GM23338 (cell line): Measurements from ENCODE around the gene LARGE1. TPM values are rescaled to one million over a fixed set of nuclear protein-coding genes. Genes with fewer than 3 reads are reported as not detected.

Experiments
- ATAC-seq: fragments of 200-7000 bp; cut with Tn5 transposase; 3 replicates; pipeline ENCODE4 v1.9.1; 2020
- DNase-seq: peaks from one replicate; pipeline ENCODE4 v3.0.0-alpha.2; 2015; ENCODE audit warnings: low spot score
- H2AFZ ChIP-seq: fragments of 200-600 bp; sonication (generic); 2 replicates; pipeline ENCODE4 v1.8.0; 2016; ENCODE audit warnings: antibody characterized with exemption, mild to moderate bottlenecking, moderate library complexity
- H3F3A ChIP-seq: fragments of 200-600 bp; sonication (generic); replicated peaks from 2 replicates; pipeline ENCODE4 v1.8.0; 2017; ENCODE audit warnings: antibody characterized with exemption, mixed run types, low read depth
- H3K27ac ChIP-seq: fragments of 200-600 bp; sonication (generic); 2 replicates; pipeline ENCODE4 v1.6.1; 2016; ENCODE audit warnings: low read depth
- H3K27me3 ChIP-seq: fragments of 200-600 bp; sonication (generic); 2 replicates; pipeline ENCODE4 v1.8.0; 2016; ENCODE audit warnings: mild to moderate bottlenecking, mixed run types, moderate library complexity; ENCODE audit not compliant: insufficient read depth
- H3K36me3 ChIP-seq: fragments of 200-600 bp; sonication (generic); 2 replicates; pipeline ENCODE4 v1.8.0; 2016; ENCODE audit warnings: mild to moderate bottlenecking; ENCODE audit not compliant: insufficient read depth
- H3K4me1 ChIP-seq: fragments of 200-600 bp; sonication (generic); 2 replicates; pipeline ENCODE4 v1.8.0; 2016; ENCODE audit warnings: mild to moderate bottlenecking, moderate library complexity; ENCODE audit not compliant: insufficient read depth
- H3K4me2 ChIP-seq: fragments of 200-600 bp; sonication (generic); 2 replicates; pipeline ENCODE4 v1.7.1; 2017; ENCODE audit warnings: mixed run types
- H3K4me3 ChIP-seq: fragments of 200-600 bp; sonication (generic); 2 replicates; pipeline ENCODE4 v1.6.1; 2016; ENCODE audit warnings: mixed run types
- H3K79me2 ChIP-seq: fragments of 200-600 bp; sonication (generic); replicated peaks from 2 replicates; pipeline ENCODE4 v1.8.0; 2017; ENCODE audit warnings: mild to moderate bottlenecking; ENCODE audit not compliant: insufficient read depth
- H3K9me2 ChIP-seq: fragments of 200-600 bp; sonication (generic); 2 replicates; pipeline ENCODE4 v1.8.0; 2017; ENCODE audit not compliant: insufficient read depth
- H4K20me1 ChIP-seq: fragments of 200-600 bp; sonication (generic); replicated peaks from 2 replicates; pipeline ENCODE4 v1.8.0; 2017; ENCODE audit warnings: mild to moderate bottlenecking; ENCODE audit not compliant: insufficient read depth
- H3K27ac Mint-ChIP-seq: 2 replicates; pipeline ENCODE4 v1.8.0; 2020; ENCODE audit warnings: inconsistent platforms, mild to moderate bottlenecking, moderate library complexity, mixed read lengths
- H3K27me3 Mint-ChIP-seq: 3 replicates; pipeline ENCODE4 v1.8.0; 2022; ENCODE audit warnings: low read depth, mild to moderate bottlenecking, moderate library complexity, mixed read lengths, inconsistent platforms; ENCODE audit not compliant: insufficient read depth, poor library complexity
- H3K36me3 Mint-ChIP-seq: 3 replicates; pipeline ENCODE4 v1.8.0; 2021; ENCODE audit warnings: low read depth, mild to moderate bottlenecking, inconsistent platforms, moderate library complexity, mixed read lengths
- H3K4me1 Mint-ChIP-seq: 3 replicates; pipeline ENCODE4 v1.8.0; 2020; ENCODE audit warnings: mild to moderate bottlenecking, inconsistent platforms, mixed read lengths
- H3K4me3 Mint-ChIP-seq: 3 replicates; pipeline ENCODE4 v1.8.0; 2021; ENCODE audit warnings: moderate library complexity, mild to moderate bottlenecking, inconsistent platforms, mixed read lengths
- H3K9me3 Mint-ChIP-seq: 3 replicates; pipeline ENCODE4 v1.8.0; 2020; ENCODE audit warnings: moderate library complexity, mild to moderate bottlenecking, inconsistent platforms, mixed read lengths
- CREB1 ChIP-seq: fragments of 250-450 bp; sonication (Bioruptor Pico); IDR thresholded peaks from 2 replicates; pipeline ENCODE4 v1.5.0; 2020; ENCODE audit warnings: low read depth, mild to moderate bottlenecking, moderate library complexity
- EZH2 ChIP-seq: fragments of 200-600 bp; sonication (generic); IDR thresholded peaks from one replicate; pipeline ENCODE4 v1.8.0; 2017; ENCODE audit warnings: antibody characterized with exemption, mild to moderate bottlenecking, low read depth; ENCODE audit not compliant: unreplicated experiment
- EZH2phosphoT487 ChIP-seq: fragments of 200-600 bp; sonication (generic); IDR thresholded peaks from one replicate; pipeline ENCODE4 v1.8.1; 2018; ENCODE audit warnings: antibody characterized with exemption; ENCODE audit not compliant: unreplicated experiment
- JUNB ChIP-seq: IDR thresholded peaks from one replicate; pipeline ENCODE4 v1.6.1; 2016; ENCODE audit warnings: antibody characterized with exemption; ENCODE audit not compliant: unreplicated experiment
- NANOG ChIP-seq: IDR thresholded peaks from 2 replicates; pipeline ENCODE4 v1.6.1; 2016; ENCODE audit warnings: antibody characterized with exemption, borderline replicate concordance
- POLR2AphosphoS5 ChIP-seq: IDR thresholded peaks from 2 replicates; pipeline ENCODE4 v1.6.1; 2016; ENCODE audit warnings: antibody characterized with exemption, low read depth
- STAT1 ChIP-seq: IDR thresholded peaks from one replicate; pipeline ENCODE4 v1.6.1; 2016; ENCODE audit warnings: antibody characterized with exemption; ENCODE audit not compliant: unreplicated experiment
- ZNF114 ChIP-seq: fragments of 250-450 bp; sonication (Bioruptor Pico); IDR thresholded peaks from 2 replicates; pipeline ENCODE4 v1.5.0; 2020; ENCODE audit warnings: mild to moderate bottlenecking, moderate library complexity
- ZNF331 ChIP-seq: fragments of 250-450 bp; sonication (Bioruptor Pico); IDR thresholded peaks from 2 replicates; pipeline ENCODE4 v1.5.0; 2020; ENCODE audit warnings: low read depth, mild to moderate bottlenecking, moderate library complexity
- polyA plus RNA-seq: library from polyadenylated mRNA; unstranded; fragments of >200 nt; fragmentation: Nextera tagmentation; extraction: Ambion mirVana; gene quantifications from 2 replicates; pipeline ENCODE4 v1.2.1, GENCODE V29; 2016
- total RNA-seq: library from RNA; depleted of rRNA; stranded (reverse); fragments of >200 nt; shearing (Covaris generic); gene quantifications from 2 replicates; pipeline ENCODE4 v1.2.3, GENCODE V29; 2014
- TF ChIP-seq, protein P1 (sequence below): IDR thresholded peaks from one replicate; pipeline ENCODE4 v1.6.1; 2018; ENCODE audit warnings: antibody characterized with exemption; ENCODE audit not compliant: unreplicated experiment
- TF ChIP-seq, protein P2 (sequence below): fragments of 250-450 bp; sonication (Bioruptor Pico); IDR thresholded peaks from 2 replicates; pipeline ENCODE4 v1.5.0; 2020; ENCODE audit warnings: mild to moderate bottlenecking, moderate library complexity
- TF ChIP-seq, protein P3 (sequence below), 2 experiments: fragments of 200-600 bp in 1 of 2; sonication (generic) in 1 of 2; conservative IDR thresholded peaks; 2 replicates each; pipeline versions ENCODE4 v1.5.1 to v1.6.1; 2016 to 2017; ENCODE audit warnings: antibody characterized with exemption in 2 of 2, low read depth in 2 of 2, mild to moderate bottlenecking in 2 of 2, moderate library complexity in 1 of 2
- TF ChIP-seq, protein P4 (sequence below): IDR thresholded peaks from 2 replicates; pipeline ENCODE4 v1.6.1; 2016; ENCODE audit warnings: antibody characterized with exemption

LARGE1 gene
- total and polyA plus RNA-seq, 2 experiments from 2014 or later = 12.8 to 75.6 TPM

DNA sequence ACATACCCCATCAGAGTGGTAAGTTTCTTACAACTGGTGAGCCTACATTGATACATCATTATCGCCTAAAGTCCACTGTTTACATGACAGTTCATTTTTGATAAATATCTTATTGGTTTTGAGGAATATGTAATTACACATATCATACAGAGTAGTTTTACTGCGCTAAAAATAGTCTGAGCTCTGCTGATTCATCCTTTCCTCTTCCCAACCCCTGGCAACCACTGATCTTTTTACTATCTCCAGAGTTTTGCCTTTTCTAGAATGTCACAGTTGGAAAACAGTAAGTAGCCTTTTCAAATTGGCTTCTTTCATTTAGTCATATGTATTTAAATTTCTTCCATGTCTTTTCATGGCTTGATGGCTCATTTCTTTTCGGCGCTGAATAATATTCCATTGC, 112.8 kb downstream of the LARGE1 start:
- peaks cover 61% of the 10 kb centered on the region for H4K20me1 ChIP-seq
- peaks cover 62% of the 10 kb centered on the region for H3K79me2 ChIP-seq
- no peaks in the 10 kb centered on the region for H3K36me3 ChIP-seq
- peaks cover 48% of the 10 kb centered on the region for H3K4me1 ChIP-seq
- DNase-seq (no peak), ATAC-seq (no peak)
- no peak overlapping the region for H3K4me2 ChIP-seq
- Mint-ChIP-seq H3K9me3 (no peaks in the 10 kb centered on the region), H3K27ac (no peak overlapping the region), H3K27me3 (peaks cover 3% of the 10 kb centered on the region), H3K4me1 (peaks cover 64% of the 10 kb centered on the region), H3K4me3 (no peak overlapping the region), H3K36me3 (peaks cover 4% of the 10 kb centered on the region; the same call in 2 of the 3 replicates)
- no peak overlapping the region for H2AFZ ChIP-seq
- H3K4me3 ChIP-seq = no peak overlapping the region
- TF ChIP-seq, protein P1, sequence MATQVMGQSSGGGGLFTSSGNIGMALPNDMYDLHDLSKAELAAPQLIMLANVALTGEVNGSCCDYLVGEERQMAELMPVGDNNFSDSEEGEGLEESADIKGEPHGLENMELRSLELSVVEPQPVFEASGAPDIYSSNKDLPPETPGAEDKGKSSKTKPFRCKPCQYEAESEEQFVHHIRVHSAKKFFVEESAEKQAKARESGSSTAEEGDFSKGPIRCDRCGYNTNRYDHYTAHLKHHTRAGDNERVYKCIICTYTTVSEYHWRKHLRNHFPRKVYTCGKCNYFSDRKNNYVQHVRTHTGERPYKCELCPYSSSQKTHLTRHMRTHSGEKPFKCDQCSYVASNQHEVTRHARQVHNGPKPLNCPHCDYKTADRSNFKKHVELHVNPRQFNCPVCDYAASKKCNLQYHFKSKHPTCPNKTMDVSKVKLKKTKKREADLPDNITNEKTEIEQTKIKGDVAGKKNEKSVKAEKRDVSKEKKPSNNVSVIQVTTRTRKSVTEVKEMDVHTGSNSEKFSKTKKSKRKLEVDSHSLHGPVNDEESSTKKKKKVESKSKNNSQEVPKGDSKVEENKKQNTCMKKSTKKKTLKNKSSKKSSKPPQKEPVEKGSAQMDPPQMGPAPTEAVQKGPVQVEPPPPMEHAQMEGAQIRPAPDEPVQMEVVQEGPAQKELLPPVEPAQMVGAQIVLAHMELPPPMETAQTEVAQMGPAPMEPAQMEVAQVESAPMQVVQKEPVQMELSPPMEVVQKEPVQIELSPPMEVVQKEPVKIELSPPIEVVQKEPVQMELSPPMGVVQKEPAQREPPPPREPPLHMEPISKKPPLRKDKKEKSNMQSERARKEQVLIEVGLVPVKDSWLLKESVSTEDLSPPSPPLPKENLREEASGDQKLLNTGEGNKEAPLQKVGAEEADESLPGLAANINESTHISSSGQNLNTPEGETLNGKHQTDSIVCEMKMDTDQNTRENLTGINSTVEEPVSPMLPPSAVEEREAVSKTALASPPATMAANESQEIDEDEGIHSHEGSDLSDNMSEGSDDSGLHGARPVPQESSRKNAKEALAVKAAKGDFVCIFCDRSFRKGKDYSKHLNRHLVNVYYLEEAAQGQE = no peak
- TF ChIP-seq STAT1 = no peak
- TF ChIP-seq, protein P2, sequence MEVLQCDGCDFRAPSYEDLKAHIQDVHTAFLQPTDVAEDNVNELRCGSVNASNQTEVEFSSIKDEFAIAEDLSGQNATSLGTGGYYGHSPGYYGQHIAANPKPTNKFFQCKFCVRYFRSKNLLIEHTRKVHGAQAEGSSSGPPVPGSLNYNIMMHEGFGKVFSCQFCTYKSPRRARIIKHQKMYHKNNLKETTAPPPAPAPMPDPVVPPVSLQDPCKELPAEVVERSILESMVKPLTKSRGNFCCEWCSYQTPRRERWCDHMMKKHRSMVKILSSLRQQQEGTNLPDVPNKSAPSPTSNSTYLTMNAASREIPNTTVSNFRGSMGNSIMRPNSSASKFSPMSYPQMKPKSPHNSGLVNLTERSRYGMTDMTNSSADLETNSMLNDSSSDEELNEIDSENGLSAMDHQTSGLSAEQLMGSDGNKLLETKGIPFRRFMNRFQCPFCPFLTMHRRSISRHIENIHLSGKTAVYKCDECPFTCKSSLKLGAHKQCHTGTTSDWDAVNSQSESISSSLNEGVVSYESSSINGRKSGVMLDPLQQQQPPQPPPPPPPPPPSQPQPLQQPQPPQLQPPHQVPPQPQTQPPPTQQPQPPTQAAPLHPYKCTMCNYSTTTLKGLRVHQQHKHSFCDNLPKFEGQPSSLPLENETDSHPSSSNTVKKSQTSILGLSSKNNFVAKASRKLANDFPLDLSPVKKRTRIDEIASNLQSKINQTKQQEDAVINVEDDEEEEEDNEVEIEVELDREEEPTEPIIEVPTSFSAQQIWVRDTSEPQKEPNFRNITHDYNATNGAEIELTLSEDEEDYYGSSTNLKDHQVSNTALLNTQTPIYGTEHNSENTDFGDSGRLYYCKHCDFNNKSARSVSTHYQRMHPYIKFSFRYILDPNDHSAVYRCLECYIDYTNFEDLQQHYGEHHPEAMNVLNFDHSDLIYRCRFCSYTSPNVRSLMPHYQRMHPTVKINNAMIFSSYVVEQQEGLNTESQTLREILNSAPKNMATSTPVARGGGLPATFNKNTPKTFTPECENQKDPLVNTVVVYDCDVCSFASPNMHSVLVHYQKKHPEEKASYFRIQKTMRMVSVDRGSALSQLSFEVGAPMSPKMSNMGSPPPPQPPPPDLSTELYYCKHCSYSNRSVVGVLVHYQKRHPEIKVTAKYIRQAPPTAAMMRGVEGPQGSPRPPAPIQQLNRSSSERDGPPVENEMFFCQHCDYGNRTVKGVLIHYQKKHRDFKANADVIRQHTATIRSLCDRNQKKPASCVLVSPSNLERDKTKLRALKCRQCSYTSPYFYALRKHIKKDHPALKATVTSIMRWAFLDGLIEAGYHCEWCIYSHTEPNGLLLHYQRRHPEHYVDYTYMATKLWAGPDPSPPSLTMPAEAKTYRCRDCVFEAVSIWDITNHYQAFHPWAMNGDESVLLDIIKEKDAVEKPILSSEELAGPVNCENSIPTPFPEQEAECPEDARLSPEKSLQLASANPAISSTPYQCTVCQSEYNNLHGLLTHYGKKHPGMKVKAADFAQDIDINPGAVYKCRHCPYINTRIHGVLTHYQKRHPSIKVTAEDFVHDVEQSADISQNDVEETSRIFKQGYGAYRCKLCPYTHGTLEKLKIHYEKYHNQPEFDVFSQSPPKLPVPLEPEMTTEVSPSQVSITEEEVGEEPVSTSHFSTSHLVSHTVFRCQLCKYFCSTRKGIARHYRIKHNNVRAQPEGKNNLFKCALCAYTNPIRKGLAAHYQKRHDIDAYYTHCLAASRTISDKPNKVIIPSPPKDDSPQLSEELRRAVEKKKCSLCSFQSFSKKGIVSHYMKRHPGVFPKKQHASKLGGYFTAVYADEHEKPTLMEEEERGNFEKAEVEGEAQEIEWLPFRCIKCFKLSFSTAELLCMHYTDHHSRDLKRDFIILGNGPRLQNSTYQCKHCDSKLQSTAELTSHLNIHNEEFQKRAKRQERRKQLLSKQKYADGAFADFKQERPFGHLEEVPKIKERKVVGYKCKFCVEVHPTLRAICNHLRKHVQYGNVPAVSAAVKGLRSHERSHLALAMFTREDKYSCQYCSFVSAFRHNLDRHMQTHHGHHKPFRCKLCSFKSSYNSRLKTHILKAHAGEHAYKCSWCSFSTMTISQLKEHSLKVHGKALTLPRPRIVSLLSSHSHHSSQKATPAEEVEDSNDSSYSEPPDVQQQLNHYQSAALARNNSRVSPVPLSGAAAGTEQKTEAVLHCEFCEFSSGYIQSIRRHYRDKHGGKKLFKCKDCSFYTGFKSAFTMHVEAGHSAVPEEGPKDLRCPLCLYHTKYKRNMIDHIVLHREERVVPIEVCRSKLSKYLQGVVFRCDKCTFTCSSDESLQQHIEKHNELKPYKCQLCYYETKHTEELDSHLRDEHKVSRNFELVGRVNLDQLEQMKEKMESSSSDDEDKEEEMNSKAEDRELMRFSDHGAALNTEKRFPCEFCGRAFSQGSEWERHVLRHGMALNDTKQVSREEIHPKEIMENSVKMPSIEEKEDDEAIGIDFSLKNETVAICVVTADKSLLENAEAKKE (CRISPR knock-in tag) = no peak
- no peak for TF ChIP-seq EZH2phosphoT487
- TF ChIP-seq ZNF114 (CRISPR knock-in tag) = no peak
- no peak for TF ChIP-seq ZNF331
- no peak for TF ChIP-seq CREB1 (CRISPR knock-in tag)
- no peak for TF ChIP-seq NANOG
- TF ChIP-seq EZH2 = no peak
- TF ChIP-seq, protein P3, sequence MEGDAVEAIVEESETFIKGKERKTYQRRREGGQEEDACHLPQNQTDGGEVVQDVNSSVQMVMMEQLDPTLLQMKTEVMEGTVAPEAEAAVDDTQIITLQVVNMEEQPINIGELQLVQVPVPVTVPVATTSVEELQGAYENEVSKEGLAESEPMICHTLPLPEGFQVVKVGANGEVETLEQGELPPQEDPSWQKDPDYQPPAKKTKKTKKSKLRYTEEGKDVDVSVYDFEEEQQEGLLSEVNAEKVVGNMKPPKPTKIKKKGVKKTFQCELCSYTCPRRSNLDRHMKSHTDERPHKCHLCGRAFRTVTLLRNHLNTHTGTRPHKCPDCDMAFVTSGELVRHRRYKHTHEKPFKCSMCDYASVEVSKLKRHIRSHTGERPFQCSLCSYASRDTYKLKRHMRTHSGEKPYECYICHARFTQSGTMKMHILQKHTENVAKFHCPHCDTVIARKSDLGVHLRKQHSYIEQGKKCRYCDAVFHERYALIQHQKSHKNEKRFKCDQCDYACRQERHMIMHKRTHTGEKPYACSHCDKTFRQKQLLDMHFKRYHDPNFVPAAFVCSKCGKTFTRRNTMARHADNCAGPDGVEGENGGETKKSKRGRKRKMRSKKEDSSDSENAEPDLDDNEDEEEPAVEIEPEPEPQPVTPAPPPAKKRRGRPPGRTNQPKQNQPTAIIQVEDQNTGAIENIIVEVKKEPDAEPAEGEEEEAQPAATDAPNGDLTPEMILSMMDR (conservative IDR thresholded peaks at IDR 0.05; ENCODE audit: low read depth in 2 of 2) = no peak
- TF ChIP-seq POLR2AphosphoS5 = no peak
- TF ChIP-seq JUNB = no peak
- TF ChIP-seq, protein P4, sequence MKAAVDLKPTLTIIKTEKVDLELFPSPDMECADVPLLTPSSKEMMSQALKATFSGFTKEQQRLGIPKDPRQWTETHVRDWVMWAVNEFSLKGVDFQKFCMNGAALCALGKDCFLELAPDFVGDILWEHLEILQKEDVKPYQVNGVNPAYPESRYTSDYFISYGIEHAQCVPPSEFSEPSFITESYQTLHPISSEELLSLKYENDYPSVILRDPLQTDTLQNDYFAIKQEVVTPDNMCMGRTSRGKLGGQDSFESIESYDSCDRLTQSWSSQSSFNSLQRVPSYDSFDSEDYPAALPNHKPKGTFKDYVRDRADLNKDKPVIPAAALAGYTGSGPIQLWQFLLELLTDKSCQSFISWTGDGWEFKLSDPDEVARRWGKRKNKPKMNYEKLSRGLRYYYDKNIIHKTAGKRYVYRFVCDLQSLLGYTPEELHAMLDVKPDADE = no peak
- H3K27me3 ChIP-seq = no peaks in the 10 kb centered on the region
- H3K27ac ChIP-seq = no peak overlapping the region
- H3F3A ChIP-seq = no peaks in the 10 kb centered on the region
- no peaks in the 10 kb centered on the region for H3K9me2 ChIP-seq
